Mucosa of descending colon (tissue), 3 donors: ENCODE results near the gene ANKFY1. TPM values are rescaled to one million over a fixed set of nuclear protein-coding genes. Genes with fewer than 3 reads are reported as not detected.

Experiments
- ATAC-seq: fragments of 200-7000 bp; cut with Tn5 transposase; one replicate; pipeline ENCODE4 v1.9.1; 2020; ENCODE audit warnings: mild to moderate bottlenecking, moderate library complexity
- DNase-seq, 3 donors: peaks; one replicate each; pipeline ENCODE4 v3.0.0-alpha.2; 2020
- H3K36me3 ChIP-seq: fragments of 200-600 bp; one replicate; pipeline ENCODE4 v1.8.0; 2021; ENCODE audit warnings: low read depth, mild to moderate bottlenecking
- H3K4me1 ChIP-seq: fragments of 200-600 bp; one replicate; pipeline ENCODE4 v1.8.0; 2021; ENCODE audit warnings: low read depth, mild to moderate bottlenecking
- H3K4me3 ChIP-seq: fragments of 200-600 bp; one replicate; pipeline ENCODE4 v1.8.0; 2021; ENCODE audit warnings: mild to moderate bottlenecking
- H3K9me3 ChIP-seq: fragments of 200-600 bp; one replicate; pipeline ENCODE4 v1.8.0; 2021; ENCODE audit warnings: mild to moderate bottlenecking
- CTCF ChIP-seq: fragments of 200-600 bp; IDR thresholded peaks from one replicate; pipeline ENCODE4 v1.8.0; 2022; ENCODE audit warnings: antibody characterized with exemption, mild to moderate bottlenecking
- intact Hi-C, 2 donors: fragments of 100-400 bp; cut with DNase I in 1 of 2; cut with micrococcal nuclease in 1 of 2; formaldehyde crosslinking; loops; one replicate each; pipeline versions ENCODE4 v1.11.0 to v1.11.1; 2022; cut with DNase I, micrococcal nuclease
- total RNA-seq, 3 donors: library from RNA; stranded (reverse); fragmentation: NEBNext Ultra II Directional in 2 of 3; extraction: Animal tissue kit (Norgen Biotek cat#: 25700) in 2 of 3; gene quantifications; one replicate each; pipeline versions ENCODE4 v1.2.1 to v1.2.4, GENCODE V29; 2021 to 2023
- donor health status: DM: no; HTN: no; CAD: no; lungs with moderate emphysema.
- donor health status: DM: no; HTN: no; CAD: no.
- donor health status: DM: no; HTN: yes; CAD: no.

Gene ANKFY1
- total RNA-seq, 3 donors from 2014 or later: 52.0 to 94.3 (median 59.5) TPM

DNA sequence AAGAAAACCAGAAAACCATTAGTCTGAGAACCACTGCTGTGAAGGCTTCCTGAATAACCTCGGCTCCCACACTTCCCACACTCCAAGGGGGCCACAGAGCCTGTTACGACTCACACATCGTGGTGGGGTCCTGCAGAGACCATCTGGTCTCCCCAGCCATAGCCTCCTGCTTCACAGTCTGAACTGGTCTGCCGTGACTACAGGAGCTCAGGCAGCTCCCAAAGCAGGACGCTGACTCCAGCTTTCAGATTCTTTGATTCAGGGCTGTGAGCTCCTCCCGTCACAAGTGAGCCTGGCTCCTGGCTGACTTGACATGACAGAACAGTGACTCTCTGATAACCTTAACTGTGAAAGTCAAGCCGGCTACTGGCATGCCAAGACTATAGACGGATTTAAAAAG, 83.0 kb downstream of the ANKFY1 start:
- intact Hi-C loops: no loop called here
- DNase-seq (no peak), ATAC-seq (no peak)
- no peak for TF ChIP-seq CTCF
- H3K36me3 ChIP-seq: peaks cover 8% of the 10 kb centered on the region
- no peak overlapping the region for H3K4me3 ChIP-seq
- H3K4me1 ChIP-seq: no peaks in the 10 kb centered on the region
- no peaks in the 10 kb centered on the region for H3K9me3 ChIP-seq

DNA sequence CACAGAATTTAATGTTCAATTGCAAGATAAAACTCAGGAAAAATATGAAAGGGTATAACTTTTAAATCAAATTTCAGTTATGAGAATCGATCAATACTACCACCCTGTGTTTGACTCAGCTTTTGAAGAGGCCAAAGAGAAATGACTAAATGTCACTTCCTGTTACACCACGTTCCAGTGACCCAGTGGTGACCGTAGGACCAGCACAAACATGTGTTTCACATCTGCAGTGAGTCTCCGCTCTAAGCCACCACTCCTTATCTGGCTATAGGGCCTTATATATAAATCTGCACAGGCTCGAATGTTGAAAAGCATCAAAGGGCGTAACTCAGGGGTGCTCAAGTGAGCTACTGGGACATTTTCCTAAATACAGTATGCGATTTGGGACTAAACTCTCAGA, 84.7 kb downstream of the ANKFY1 start:
- H3K4me3 ChIP-seq: no peak overlapping the region
- TF ChIP-seq CTCF: no peak
- intact Hi-C loops: no loop called here
- peaks cover 8% of the 10 kb centered on the region for H3K36me3 ChIP-seq
- ATAC-seq (no peak), DNase-seq (no peak)
- no peaks in the 10 kb centered on the region for H3K4me1 ChIP-seq
- no peaks in the 10 kb centered on the region for H3K9me3 ChIP-seq

DNA sequence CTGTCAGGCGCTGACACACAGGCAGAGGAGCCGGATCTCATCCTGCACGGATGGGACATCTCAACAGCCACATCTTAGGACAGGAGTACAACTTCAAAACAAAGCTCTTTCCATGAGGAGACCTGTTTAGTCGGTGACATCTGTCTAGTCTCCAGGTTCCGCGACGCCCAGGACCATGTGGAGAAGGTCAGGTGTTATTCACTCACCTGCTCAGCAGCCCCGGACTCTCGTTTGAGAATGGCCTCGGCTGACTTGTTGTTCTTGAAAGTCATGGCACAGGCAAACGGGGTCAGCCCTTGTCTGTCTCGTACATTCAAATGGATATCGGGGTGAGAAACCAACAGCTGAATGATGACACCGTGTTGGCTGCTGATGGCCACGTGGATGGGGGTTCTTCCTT, 85.1 kb downstream of the ANKFY1 start:
- H3K9me3 ChIP-seq: no peaks in the 10 kb centered on the region
- H3K4me3 ChIP-seq: no peak overlapping the region
- intact Hi-C loops: no loop called here
- H3K4me1 ChIP-seq: no peaks in the 10 kb centered on the region
- DNase-seq: no peak
- ATAC-seq: no peak
- no peak for TF ChIP-seq CTCF
- peaks cover 9% of the 10 kb centered on the region for H3K36me3 ChIP-seq

GRCh38 chr17:4177806-4178205, 86.0 kb downstream of the ANKFY1 start:
- no peak overlapping the region for H3K4me3 ChIP-seq
- peaks cover 17% of the 10 kb centered on the region for H3K36me3 ChIP-seq
- no peak for TF ChIP-seq CTCF
- DNase-seq: no peak
- no peaks in the 10 kb centered on the region for H3K9me3 ChIP-seq
- H3K4me1 ChIP-seq: no peaks in the 10 kb centered on the region
- intact Hi-C loops: no loop called here
- no peak for ATAC-seq

GRCh38 chr17:4176808-4177472, 86.8 kb downstream of the ANKFY1 start:
- Histone ChIP-seq H3K36me3 (peaks cover 17% of the 10 kb centered on the region), H3K9me3 (no peaks in the 10 kb centered on the region), H3K4me3 (no peak overlapping the region), H3K4me1 (no peaks in the 10 kb centered on the region)
- ATAC-seq: no peak
- DNase-seq: no peak
- intact Hi-C loops: no loop called here
- no peak for TF ChIP-seq CTCF
